COLO829 (cell line): ENCODE data around the gene STIM1.

ENCODE experiments used
- DNase-seq: peaks from one replicate; pipeline ENCODE4 v3.0.0; 2012; ENCODE audit warnings: low spot score

Gene STIM1

DNA sequence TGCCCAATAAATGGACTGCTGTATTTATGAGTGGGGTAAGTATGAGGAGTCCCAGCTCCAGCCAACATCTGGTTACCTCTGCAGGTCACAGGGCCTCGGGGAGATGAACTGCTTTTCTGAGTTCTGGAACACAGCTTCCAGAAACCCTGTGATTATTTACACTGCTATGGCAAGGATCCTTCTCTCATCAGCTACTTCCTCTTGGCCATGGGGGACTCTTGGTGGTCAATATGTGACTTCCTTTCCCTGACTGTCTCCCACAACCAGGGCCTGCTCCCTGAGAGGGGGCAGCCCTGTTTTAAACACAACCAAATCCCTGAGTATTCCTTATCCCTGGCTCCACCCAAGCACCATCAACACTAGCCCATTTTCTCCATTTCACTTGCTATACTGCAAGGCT lies 24.7 kb upstream of the STIM1 start:
- DNase-seq = no peak

DNA sequence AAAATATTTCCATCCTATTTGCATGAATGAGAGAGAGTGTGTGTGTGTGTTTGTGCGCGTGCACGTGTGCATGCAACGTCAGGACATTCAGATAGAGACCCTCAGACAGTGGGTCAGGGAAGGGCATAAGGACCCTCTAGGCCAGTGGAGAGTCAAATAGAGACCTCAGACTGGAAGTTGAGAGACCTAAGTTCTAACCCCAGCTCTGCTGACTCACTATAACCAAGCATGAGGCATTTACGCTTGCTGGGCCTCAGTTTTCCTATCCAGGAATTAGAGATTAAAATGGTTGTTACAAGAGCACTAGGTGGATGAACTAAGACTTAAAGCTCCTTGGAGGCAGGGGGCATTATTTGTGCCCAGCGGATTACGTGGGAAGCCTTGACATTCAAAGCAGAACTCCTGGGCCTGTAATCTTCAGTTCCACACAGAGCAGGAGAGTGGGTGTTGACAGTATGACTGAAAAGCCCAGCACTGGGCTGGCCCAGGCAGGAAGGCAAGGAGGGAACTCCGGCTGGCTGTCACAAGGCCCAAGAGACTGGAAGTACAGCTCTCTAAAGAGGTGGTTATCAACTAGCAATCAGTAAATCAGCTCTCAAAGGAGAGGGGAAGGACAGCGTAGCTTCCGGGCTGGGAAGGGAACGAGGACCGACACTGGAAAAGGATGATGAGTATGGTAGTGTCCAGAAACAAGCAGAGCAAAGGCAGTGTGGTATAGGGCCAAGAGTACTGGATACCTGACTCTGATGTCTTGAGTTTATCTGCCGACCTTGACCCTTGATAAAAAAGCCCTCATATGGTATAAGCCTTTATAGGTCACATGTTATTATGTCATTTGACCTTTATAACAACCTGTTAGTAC lies 23.9 kb upstream of the STIM1 start:
- DNase-seq = no peak

DNA sequence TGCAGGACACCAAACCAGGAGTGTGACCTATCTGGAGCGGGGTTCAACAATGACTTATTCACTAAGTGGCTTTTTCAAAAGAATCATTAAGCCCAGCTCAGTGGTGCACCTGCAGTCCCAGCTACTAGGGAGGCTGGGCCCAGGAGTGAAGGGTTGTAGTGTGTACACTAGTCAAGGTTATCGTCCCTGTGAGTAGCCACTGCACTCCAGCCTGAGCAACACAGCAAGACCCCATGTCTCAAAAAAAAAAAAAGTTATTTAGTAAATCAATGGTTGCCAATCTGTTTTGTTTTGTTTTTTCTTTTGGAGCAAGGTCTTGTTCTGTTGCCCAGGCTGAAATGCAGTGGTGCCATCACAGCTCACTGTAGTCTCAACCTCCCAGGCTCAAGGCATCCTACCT lies 22.6 kb upstream of the STIM1 start:
- DNase-seq = no peak

- DNase-seq = no peak
Measured at GRCh38 chr11:3833449-3833848, 22.0 kb upstream of the STIM1 start.

GRCh38 chr11:3834349-3834663 lies 21.2 kb upstream of the STIM1 start:
- no peak for DNase-seq

DNA sequence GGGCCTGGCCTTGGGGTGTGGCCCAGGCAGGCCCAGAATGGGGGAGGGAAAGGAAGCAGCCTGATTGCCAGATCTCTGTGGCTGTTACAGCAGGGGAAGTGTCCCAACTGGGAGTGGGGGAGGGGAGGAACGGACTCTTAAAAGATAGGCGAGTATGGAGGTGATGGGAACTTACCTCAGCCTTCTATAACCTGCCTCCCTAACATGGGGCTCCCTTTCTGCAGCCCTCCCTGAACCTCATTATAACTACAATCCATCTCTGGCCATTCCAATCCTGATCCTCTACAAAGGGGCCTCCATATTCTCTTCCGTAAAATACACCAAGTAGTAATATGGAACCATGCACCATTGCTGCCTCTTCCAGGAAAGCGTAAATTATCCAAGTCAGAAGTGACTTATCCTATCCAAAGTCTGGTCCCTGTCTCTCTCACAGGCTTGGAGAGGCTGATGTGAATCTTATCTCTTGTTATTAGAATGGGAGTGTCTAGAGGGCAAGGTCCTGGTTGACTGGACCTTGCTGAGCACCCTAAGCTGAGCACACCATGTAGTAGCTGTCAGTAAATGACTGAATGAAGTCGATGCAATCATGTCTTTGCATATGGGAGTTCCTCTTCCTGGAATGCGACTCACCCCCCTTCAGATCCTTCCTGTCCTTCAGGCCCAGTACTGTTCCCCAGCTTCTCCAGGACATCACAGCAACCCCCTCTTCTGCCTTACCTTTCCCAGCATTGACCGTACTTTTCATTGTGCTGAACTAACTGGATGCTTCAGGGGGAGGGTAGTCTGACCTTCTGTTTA lies 20.6 kb upstream of the STIM1 start:
- DNase-seq = no peak

GRCh38 chr11:3835751-3836150 lies 19.7 kb upstream of the STIM1 start:
- no peak for DNase-seq

- no peak for DNase-seq
Measured at GRCh38 chr11:3836903-3837302, 18.6 kb upstream of the STIM1 start.

DNA sequence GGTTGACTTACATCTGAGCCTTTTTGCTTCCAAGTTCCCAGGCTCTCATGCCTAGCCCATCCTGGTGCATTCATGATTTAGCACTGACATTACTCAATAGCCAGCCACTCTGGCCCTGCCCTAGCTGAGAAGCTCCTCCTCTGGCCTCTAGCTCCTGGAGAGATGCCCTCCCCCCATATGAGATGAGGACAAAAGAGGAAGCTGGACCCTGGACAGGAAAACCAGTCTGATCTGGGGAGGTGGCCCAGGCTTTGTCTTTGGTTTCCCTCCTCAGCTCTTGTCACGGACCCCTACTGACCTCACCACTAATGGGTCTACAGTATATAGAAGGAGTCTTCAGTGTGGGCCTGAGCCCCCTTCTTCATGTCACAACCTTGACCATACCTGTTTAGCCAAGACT lies 17.7 kb upstream of the STIM1 start:
- DNase-seq = no peak

GRCh38 chr11:3838504-3838903 lies 17.0 kb upstream of the STIM1 start:
- DNase-seq = no peak

DNA sequence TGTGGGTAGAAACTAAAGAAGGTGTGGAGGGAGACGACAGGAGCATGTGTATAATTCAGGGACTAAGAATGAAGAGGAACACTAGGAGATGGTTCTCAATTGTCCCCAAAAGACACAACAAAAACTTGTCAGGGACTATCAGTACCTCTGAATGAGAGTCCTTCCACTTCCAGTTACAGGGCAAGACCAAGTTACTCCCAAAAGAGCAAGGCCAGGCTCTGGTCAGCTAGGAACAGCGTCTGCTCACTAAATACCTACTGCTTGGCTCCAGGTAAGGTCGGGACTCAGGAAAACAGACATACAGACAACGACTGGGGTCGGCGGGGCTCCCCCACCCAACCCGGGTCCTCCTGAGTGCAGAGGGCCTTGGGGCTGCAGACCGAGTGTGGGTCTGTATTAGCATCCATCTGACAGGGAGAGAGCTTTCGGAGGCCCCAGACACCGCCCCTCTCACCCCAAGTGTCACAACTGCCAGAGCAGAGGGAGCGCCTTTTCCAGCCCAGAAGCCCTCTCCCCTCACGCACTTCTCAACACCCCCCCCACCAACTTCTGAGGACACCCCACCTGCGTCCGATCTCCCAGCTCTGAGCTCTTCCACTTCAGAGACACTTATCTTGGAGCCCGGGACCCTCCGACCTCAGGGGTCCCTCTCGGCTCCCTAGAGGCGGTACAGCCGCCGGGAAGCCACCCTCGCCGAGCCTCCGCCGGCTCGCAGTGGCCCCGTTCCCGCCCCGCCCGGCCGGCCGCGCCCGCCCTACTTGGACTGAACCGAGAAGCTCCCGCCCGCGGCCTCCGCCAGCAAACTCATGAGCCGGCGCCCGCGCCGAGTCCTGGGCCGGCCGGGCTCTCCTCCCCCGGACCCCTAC lies 15.2 kb upstream of the STIM1 start:
- DNase-seq = no peak

- DNase-seq = peak; percentile 72
Measured at GRCh38 chr11:3840870-3841425, 14.5 kb upstream of the STIM1 start, which contains the start of gene RHOG. RHOG (minus strand) TSS chr11:3840959; CDS start chr11:3828138, 12,821 bp downstream.

GRCh38 chr11:3841426-3842350 lies 13.8 kb upstream of the STIM1 start:
- peak; percentile 72 for DNase-seq

DNA sequence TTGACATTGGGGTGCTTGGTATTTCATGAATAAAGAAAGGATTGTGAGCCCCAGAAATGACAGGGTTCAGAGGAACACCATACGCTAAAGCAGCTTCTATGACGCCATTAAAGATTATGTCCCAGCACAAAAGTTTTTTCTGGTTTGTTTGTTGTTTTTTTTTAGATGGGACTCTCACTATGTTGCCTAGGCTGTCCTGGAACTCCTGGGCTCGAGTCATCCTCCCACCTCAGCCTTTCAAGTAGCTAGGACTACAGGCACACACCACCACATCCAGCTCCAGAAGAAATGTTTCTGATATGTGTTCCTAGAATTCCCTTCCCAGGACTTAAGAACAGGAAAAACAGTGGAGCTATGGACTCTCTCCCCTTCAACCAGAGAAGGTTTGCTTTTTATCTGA lies 12.1 kb upstream of the STIM1 start:
- no peak for DNase-seq

GRCh38 chr11:3845246-3845645 lies 10.2 kb upstream of the STIM1 start:
- DNase-seq = no peak

GRCh38 chr11:3845670-3846069 lies 9.8 kb upstream of the STIM1 start:
- no peak for DNase-seq

- DNase-seq = peak; percentile 54
Measured at GRCh38 chr11:3849297-3849874, 6.1 kb upstream of the STIM1 start.

- DNase-seq = no peak
Measured at GRCh38 chr11:3853545-3853842, 2.0 kb upstream of the STIM1 start.

DNA sequence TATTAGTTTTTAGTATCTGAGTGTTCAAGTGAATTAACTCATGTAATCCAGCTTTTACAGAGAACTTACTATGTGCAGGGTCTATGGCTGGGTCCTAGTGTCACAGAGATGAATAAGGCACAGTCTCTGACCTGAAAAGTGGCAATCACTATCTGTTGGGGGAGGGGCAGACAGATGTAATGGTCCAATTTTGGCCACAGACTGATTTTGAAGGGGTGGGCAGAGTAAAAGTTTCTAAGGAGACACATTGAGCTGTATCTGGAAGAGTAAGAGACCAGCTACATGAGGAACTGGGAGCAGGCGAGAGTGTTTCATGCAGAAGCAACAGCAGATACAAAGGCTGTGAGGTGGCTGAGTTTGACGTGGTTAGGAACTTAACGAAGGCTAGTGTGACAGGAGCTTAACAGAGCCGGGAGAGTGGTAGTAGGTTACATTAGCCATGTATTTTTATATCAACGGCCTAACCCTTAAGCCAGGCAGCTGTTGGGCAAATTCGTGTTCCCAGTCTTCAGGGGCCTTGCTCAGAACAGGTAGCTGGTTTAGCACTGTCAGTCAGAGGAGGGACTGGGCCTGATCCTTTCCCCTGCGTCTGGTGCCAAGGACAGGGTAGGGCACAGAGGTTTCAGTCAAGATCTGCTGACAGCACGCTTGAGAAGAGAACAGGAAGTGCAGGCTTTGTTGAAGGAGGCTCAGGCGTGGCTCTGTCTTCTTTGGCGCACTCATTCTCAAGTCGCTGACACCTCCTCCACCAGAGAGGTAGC lies 1.4 kb upstream of the STIM1 start:
- no peak for DNase-seq

DNA sequence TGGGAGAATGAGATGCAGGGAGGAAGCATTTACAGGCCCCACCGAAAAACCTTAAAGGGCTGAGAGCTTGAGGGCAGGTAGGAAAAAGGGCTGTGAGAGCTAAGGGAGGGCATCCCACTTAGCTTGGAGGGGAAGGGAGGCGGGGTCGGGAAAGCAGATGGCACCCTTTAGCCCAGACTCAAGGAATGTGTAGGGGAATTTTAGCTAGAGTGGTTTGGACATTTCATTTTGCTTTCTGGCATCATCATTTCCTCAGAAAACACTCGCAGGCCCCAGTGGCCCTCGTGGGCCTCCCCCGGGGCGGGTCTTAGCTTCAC lies 846 bp upstream of the STIM1 start:
- DNase-seq = no peak
